GM12878 (cell line): ENCODE results near the gene PAM16. TPM values are rescaled to one million over a fixed set of nuclear protein-coding genes. Genes with fewer than 3 reads are reported as not detected.

ENCODE experiments used
- ATAC-seq: fragments of 200-7000 bp; cut with Tn5 transposase; 3 replicates; pipeline ENCODE4 v1.9.1; 2020; ENCODE audit warnings: mild to moderate bottlenecking, moderate library complexity
- BruUV-seq: library from RNA; stranded (reverse); fragments of 400-500 nt; replicated peaks from 2 replicates; lab custom pipeline; 2021; lab: Mats Ljungman, UMichigan
- CTCF ChIA-PET: fragments of 300-600 bp; sonication (Branson Sonifier 250); formaldehyde crosslinking; extraction: SDS; loops from one replicate; lab custom pipeline; 2021; ENCODE audit warnings: inconsistent platforms; lab: Yijun Ruan, JAX
- POLR2A ChIA-PET: fragments of 350-600 bp; formaldehyde crosslinking; extraction: SDS; loops from one replicate; lab custom pipeline; 2021; ENCODE audit warnings: inconsistent platforms; lab: Charles Lee
- RAD21 ChIA-PET: fragments of 300-600 bp; sonication (Branson Sonifier 250); formaldehyde crosslinking; loops from one replicate; lab custom pipeline; 2023; ENCODE audit warnings: antibody characterized with exemption; ENCODE audit not compliant: unreplicated experiment; lab: Charles Lee
- SMC1A ChIA-PET: fragments of 300-600 bp; sonication (Branson Sonifier 250); formaldehyde crosslinking; loops from one replicate; lab custom pipeline; 2023; ENCODE audit not compliant: unreplicated experiment, uncharacterized antibody; lab: Charles Lee
- DNase-seq: peaks from one replicate; pipeline ENCODE4 v3.0.0-alpha.2; 2011; ENCODE audit warnings: low read depth, low spot score
- FAIRE-seq: peaks from 3 replicates; lab custom pipeline; 2011; peaks lifted over from hg19 to GRCh38; lab: Jason Lieb, UNC
- H2AFZ ChIP-seq: 2 replicates; pipeline ENCODE4 v1.6.0; 2011; ENCODE audit warnings: low read depth, low read length, control low read depth; ENCODE audit not compliant: control insufficient read depth
- H3K27ac ChIP-seq: 2 replicates; pipeline ENCODE4 v1.5.1; 2011; ENCODE audit warnings: control low read depth; ENCODE audit not compliant: control insufficient read depth, insufficient read depth
- H3K27me3 ChIP-seq, 2 experiments: replicated peaks in 1 of 2; 2 replicates each; pipeline versions ENCODE4 v1.6.0 to v1.6.1; 2011; ENCODE audit warnings: low read length in 1 of 2; ENCODE audit not compliant: control insufficient read depth in 2 of 2, insufficient read depth in 2 of 2
- H3K36me3 ChIP-seq, 2 experiments: 2 replicates each; pipeline ENCODE4 v1.5.1; 2011; ENCODE audit warnings: low read length in 1 of 2; ENCODE audit not compliant: control insufficient read depth in 2 of 2, insufficient read depth in 2 of 2
- H3K4me1 ChIP-seq: 2 replicates; pipeline ENCODE4 v1.6.1; 2011; ENCODE audit warnings: mild to moderate bottlenecking, low read length, moderate library complexity, mixed read lengths; ENCODE audit not compliant: control insufficient read depth, insufficient read depth
- H3K4me2 ChIP-seq: 2 replicates; pipeline ENCODE4 v1.6.0; 2011; ENCODE audit warnings: control low read depth; ENCODE audit not compliant: control insufficient read depth, insufficient read depth
- H3K4me3 ChIP-seq: fragments of 200-600 bp; sonication (generic); 2 replicates; pipeline ENCODE4 v1.5.1; 2016
- H3K79me2 ChIP-seq: 2 replicates; pipeline ENCODE4 v1.6.0; 2011; ENCODE audit warnings: low read length; ENCODE audit not compliant: control insufficient read depth, insufficient read depth
- H3K9ac ChIP-seq: 2 replicates; pipeline ENCODE4 v1.8.0; 2011; ENCODE audit warnings: low read length, control low read depth, mixed read lengths; ENCODE audit not compliant: control insufficient read depth, insufficient read depth
- H3K9me3 ChIP-seq: replicated peaks from 3 replicates; pipeline ENCODE4 v1.5.1; 2011; ENCODE audit warnings: mild to moderate bottlenecking, low read length; ENCODE audit not compliant: control insufficient read depth, insufficient read depth
- H4K20me1 ChIP-seq: 2 replicates; pipeline ENCODE4 v1.6.0; 2011; ENCODE audit not compliant: control insufficient read depth, insufficient read depth
- BMI1 ChIP-seq: fragments of 450-650 bp; IDR thresholded peaks from 2 replicates; pipeline ENCODE4 v1.6.1; 2016; ENCODE audit warnings: mild to moderate bottlenecking, moderate library complexity, borderline replicate concordance
- HDGF ChIP-seq: fragments of 450-650 bp; IDR thresholded peaks from 2 replicates; pipeline ENCODE4 v1.6.1; 2016; ENCODE audit warnings: antibody characterized with exemption
- IKZF2 ChIP-seq, 2 experiments: fragments of 450-650 bp; IDR thresholded peaks; 2 replicates each; pipeline ENCODE4 v1.6.1; 2017; ENCODE audit warnings: mild to moderate bottlenecking in 2 of 2, moderate library complexity in 2 of 2
- JUND ChIP-seq: IDR thresholded peaks from 2 replicates; pipeline ENCODE4 v1.6.1; 2012; ENCODE audit warnings: low read depth, mild to moderate bottlenecking, low read length, improper control_type of control experiment, moderate library complexity
- MYB ChIP-seq: fragments of 150-350 bp; IDR thresholded peaks from 2 replicates; pipeline ENCODE4 v1.6.1; 2014; ENCODE audit warnings: mild to moderate bottlenecking, low read depth, low read length, borderline replicate concordance
- MYC ChIP-seq: IDR thresholded peaks from 2 replicates; pipeline ENCODE4 v1.6.1; 2011; ENCODE audit warnings: mild to moderate bottlenecking, low read length, moderate library complexity, inconsistent platforms; ENCODE audit not compliant: insufficient read depth, insufficient replicate concordance, insufficient read length, severe bottlenecking
- NFIC ChIP-seq: IDR thresholded peaks from 2 replicates; pipeline ENCODE4 v1.6.1; 2012; ENCODE audit warnings: low read depth, mild to moderate bottlenecking, inconsistent platforms, low read length, moderate library complexity
- NFYB ChIP-seq: IDR thresholded peaks from 2 replicates; pipeline ENCODE4 v1.6.1; 2011; ENCODE audit warnings: low read depth, mild to moderate bottlenecking, low read length, improper control_type of control experiment, moderate library complexity; ENCODE audit not compliant: insufficient read depth
- PAX8 ChIP-seq: fragments of 450-650 bp; IDR thresholded peaks from 2 replicates; pipeline ENCODE4 v1.6.1; 2017; ENCODE audit warnings: mild to moderate bottlenecking, moderate library complexity
- POLR2AphosphoS5 ChIP-seq: IDR thresholded peaks from 2 replicates; pipeline ENCODE4 v1.6.1; 2011; ENCODE audit warnings: mild to moderate bottlenecking, low read length, inconsistent platforms
- SMAD5 ChIP-seq: IDR thresholded peaks from 2 replicates; pipeline ENCODE4 v1.6.1; 2016; ENCODE audit warnings: antibody characterized with exemption, low read depth
- SREBF1 ChIP-seq: IDR thresholded peaks from 2 replicates; pipeline ENCODE4 v1.6.1; 2012; ENCODE audit warnings: mild to moderate bottlenecking, low read length
- TARDBP ChIP-seq: IDR thresholded peaks from 2 replicates; pipeline ENCODE4 v1.6.1; 2016; ENCODE audit warnings: borderline replicate concordance
- TBL1XR1 ChIP-seq: IDR thresholded peaks from 2 replicates; pipeline ENCODE4 v1.6.1; 2012; ENCODE audit warnings: low read depth, low read length, improper control_type of control experiment
- ZNF217 ChIP-seq: fragments of 450-650 bp; IDR thresholded peaks from 2 replicates; pipeline ENCODE4 v1.6.1; 2017; ENCODE audit warnings: antibody characterized with exemption, mild to moderate bottlenecking
- WGBS: methylation state at CpG from one replicate; pipeline ENCODE4 v1.1.6; 2016; ENCODE audit warnings: low lambda C conversion rate; ENCODE audit not compliant: insufficient replicate concordance, insufficient coverage; ENCODE audit errors: missing lambda C conversion rate; 5-methylcytosine and 5-hydroxymethylcytosine counted together
- in situ Hi-C: fragments of 300-500 bp; cut with MboI; formaldehyde crosslinking; loops from 9 replicates; pipeline ENCODE4 v1.14.3; 2018; ENCODE audit warnings: mixed read lengths
- intact Hi-C: fragments of 100-400 bp; cut with micrococcal nuclease; formaldehyde crosslinking; loops from one replicate; pipeline ENCODE4 v1.14.2; 2022; ENCODE audit not compliant: unreplicated experiment
- polyA plus RNA-seq, 11 experiments: library from polyadenylated mRNA; depleted of rRNA in 4 of 11; unstranded in 6 of 11; stranded (reverse) in 5 of 11; fragments of >200 nt; fragmentation: Nextera tagmentation in 4 of 11; fragmentation: Illumina TruSeq in 1 of 11; extraction: Ambion mirVana in 4 of 11; extraction: Trizol in 1 of 11; gene quantifications; 1 replicate in 1 of 11; 2 replicates in 10 of 11; pipeline versions ENCODE4 v1.2.1 to v1.2.3, GENCODE V29; 2011 to 2016; ENCODE audit warnings: inconsistent platforms in 2 of 11, missing spikeins in 2 of 11, low read depth in 1 of 11
- total RNA-seq, 4 experiments: library from RNA; depleted of rRNA in 3 of 4; stranded (reverse); fragments of >200 nt in 3 of 4; fragmentation: Illumina TruSeq in 1 of 4; extraction: Trizol in 1 of 4; gene quantifications; 2 replicates each; pipeline versions ENCODE4 v1.2.1 to v1.2.3, GENCODE V29; 2013 to 2021
- TF ChIP-seq, protein P1 (sequence below): fragments of 150-350 bp; IDR thresholded peaks from 2 replicates; pipeline ENCODE4 v1.6.1; 2016; ENCODE audit warnings: low read depth, low read length
- TF ChIP-seq, protein P2 (sequence below): IDR thresholded peaks from 2 replicates; pipeline ENCODE4 v1.6.1; 2011; ENCODE audit warnings: low read depth, mild to moderate bottlenecking, low read length, moderate library complexity, borderline replicate concordance; ENCODE audit errors: extremely low read depth

The PAM16 gene
- total and polyA plus RNA-seq, 10 of the 15 experiments (the other 5 are each of a cell fraction or from before 2014, with no cell fraction given) = 18.5 to 94.3 (median 51.5) TPM

DNA sequence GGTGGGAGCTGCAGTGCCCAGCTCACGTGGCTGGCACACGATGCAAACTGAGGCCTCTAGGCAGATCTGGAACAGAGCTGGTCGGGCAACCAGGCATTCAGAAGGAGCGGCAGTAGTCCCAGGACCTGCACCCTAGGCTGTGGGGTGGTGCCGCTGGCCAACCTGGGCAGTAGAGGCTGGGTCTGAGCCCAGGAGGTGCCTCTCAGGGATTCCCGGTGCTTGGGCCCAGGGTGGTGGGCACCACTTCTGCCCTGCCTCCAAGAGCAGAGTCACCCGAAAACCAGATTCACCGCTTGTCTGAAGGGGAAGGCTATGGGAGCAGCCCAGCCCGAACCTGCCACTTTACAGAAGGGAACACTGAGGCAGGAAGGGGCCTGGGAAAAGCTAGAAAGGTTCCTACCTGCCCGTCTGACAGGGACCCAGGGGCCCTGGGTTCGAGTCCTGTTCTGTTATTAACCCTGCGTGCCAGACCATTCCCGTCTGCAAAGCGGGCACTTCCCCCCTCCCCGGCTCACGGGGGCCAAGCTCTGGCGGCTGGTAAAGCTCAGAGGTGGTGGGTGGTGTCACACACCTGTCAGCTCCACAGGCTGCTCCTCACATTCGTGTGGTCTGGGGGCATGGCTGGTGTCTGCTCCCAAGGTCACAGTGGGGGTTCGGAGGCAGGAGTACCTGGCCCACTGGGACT, 18.4 kb downstream of the PAM16 start:
- Histone ChIP-seq H3K9me3 (no peaks in the 10 kb centered on the region), H2AFZ (no peak overlapping the region), H3K4me2 (no peak overlapping the region), H3K4me1 (no peaks in the 10 kb centered on the region; the same call in 1 of the 2 replicates), H4K20me1 (no peaks in the 10 kb centered on the region), H3K9ac (no peak overlapping the region), H3K27ac (no peak overlapping the region), H3K27me3 (no peaks in the 10 kb centered on the region)
- CTCF ChIA-PET = interaction anchor here (0.6 to 12.1 kb wide), 7 partner anchors 14 to 79 kb away, joined by 3 to 145 read pairs (median 12); partner anchors contain the start of gene TFAP4
- SMC1A ChIA-PET = interaction anchor here (1.0 kb wide), 1 partner anchor 23 kb away, joined by 3 read pairs; no protein-coding TSS in a partner anchor
- 51% methylated on average over 17 of the region's 19 CpGs for WGBS
- in situ Hi-C loops (loop anchor here (5.0 kb wide), 1 partner anchor 45 kb away; no protein-coding TSS in a partner anchor), intact Hi-C loops (loop anchor here (10.0 kb wide), 1 partner anchor 128 kb away; no protein-coding TSS in a partner anchor)
- no TSS peak for BruUV-seq
- FAIRE-seq = no peak
- RAD21 ChIA-PET = interaction anchor here (0.6 to 3.2 kb wide), 4 partner anchors 17 to 79 kb away, joined by 3 to 21 read pairs (median 4); no protein-coding TSS in a partner anchor
- ATAC-seq = no peak
- POLR2A ChIA-PET = interaction anchor here (0.6 to 1.4 kb wide), 2 partner anchors 34 to 47 kb away, joined by 3 to 10 read pairs; no protein-coding TSS in a partner anchor
- no peak for TF ChIP-seq JUND
- TF ChIP-seq SREBF1 = no peak
- no peak for TF ChIP-seq IKZF2 (IDR thresholded peaks at IDR 0.05)
- TF ChIP-seq TARDBP = no peak
- TF ChIP-seq TBL1XR1 = no peak
- TF ChIP-seq, protein P1, sequence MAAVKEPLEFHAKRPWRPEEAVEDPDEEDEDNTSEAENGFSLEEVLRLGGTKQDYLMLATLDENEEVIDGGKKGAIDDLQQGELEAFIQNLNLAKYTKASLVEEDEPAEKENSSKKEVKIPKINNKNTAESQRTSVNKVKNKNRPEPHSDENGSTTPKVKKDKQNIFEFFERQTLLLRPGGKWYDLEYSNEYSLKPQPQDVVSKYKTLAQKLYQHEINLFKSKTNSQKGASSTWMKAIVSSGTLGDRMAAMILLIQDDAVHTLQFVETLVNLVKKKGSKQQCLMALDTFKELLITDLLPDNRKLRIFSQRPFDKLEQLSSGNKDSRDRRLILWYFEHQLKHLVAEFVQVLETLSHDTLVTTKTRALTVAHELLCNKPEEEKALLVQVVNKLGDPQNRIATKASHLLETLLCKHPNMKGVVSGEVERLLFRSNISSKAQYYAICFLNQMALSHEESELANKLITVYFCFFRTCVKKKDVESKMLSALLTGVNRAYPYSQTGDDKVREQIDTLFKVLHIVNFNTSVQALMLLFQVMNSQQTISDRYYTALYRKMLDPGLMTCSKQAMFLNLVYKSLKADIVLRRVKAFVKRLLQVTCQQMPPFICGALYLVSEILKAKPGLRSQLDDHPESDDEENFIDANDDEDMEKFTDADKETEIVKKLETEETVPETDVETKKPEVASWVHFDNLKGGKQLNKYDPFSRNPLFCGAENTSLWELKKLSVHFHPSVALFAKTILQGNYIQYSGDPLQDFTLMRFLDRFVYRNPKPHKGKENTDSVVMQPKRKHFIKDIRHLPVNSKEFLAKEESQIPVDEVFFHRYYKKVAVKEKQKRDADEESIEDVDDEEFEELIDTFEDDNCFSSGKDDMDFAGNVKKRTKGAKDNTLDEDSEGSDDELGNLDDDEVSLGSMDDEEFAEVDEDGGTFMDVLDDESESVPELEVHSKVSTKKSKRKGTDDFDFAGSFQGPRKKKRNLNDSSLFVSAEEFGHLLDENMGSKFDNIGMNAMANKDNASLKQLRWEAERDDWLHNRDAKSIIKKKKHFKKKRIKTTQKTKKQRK = no peak
- TF ChIP-seq, protein P2, sequence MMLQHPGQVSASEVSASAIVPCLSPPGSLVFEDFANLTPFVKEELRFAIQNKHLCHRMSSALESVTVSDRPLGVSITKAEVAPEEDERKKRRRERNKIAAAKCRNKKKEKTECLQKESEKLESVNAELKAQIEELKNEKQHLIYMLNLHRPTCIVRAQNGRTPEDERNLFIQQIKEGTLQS = no peak
- no peak for TF ChIP-seq PAX8
- TF ChIP-seq MYC = no peak
- TF ChIP-seq SMAD5 = no peak
- TF ChIP-seq NFYB = no peak
- TF ChIP-seq MYB = no peak
- TF ChIP-seq POLR2AphosphoS5 = no peak
- TF ChIP-seq ZNF217 = no peak
- no peak for TF ChIP-seq HDGF
- no peak for TF ChIP-seq NFIC
- TF ChIP-seq BMI1 = no peak
- TF ChIP-seq, all 136 proteins: peak for 0
- DNase-seq = no peak
- no peaks in the 10 kb centered on the region; a peak in 2 of 4 replicates for H3K36me3 ChIP-seq
- no peak overlapping the region for H3K4me3 ChIP-seq
- no peaks in the 10 kb centered on the region for H3K79me2 ChIP-seq
